WI38 (cell line): ENCODE results near the gene TPK1.

Experiments
- H3K4me3 ChIP-seq: 2 replicates; pipeline ENCODE4 v1.5.1; 2011; ENCODE audit warnings: low read depth, mild to moderate bottlenecking, control low read depth, low read length
- CTCF ChIP-seq: IDR thresholded peaks from 2 replicates; pipeline ENCODE4 v1.5.1; 2012; ENCODE audit warnings: low read depth, mild to moderate bottlenecking, control low read depth, low read length

TPK1 gene

GRCh38 chr7:144474800-144475615, 360.8 kb downstream of the TPK1 start:
- H3K4me3 ChIP-seq, result no peak overlapping the region
- no peak for TF ChIP-seq CTCF

GRCh38 chr7:144474363-144474762, 361.5 kb downstream of the TPK1 start:
- TF ChIP-seq CTCF, result no peak
- H3K4me3 ChIP-seq, result no peak overlapping the region

- no peak for TF ChIP-seq CTCF
- H3K4me3 ChIP-seq, result no peak overlapping the region
Observed at GRCh38 chr7:144473908-144474307, 361.9 kb downstream of the TPK1 start.

- TF ChIP-seq CTCF, result no peak
Observed at GRCh38 chr7:144470078-144470477, 365.8 kb downstream of the TPK1 start.

GRCh38 chr7:144468990-144469732, 366.7 kb downstream of the TPK1 start:
- H3K4me3 ChIP-seq, result no peak overlapping the region
- TF ChIP-seq CTCF, result no peak

More at GRCh38 chr7:144470078-144470477, 365.8 kb downstream of the TPK1 start:
- no peak overlapping the region for H3K4me3 ChIP-seq

GRCh38 chr7:144459635-144460034, 376.2 kb downstream of the TPK1 start:
- H3K4me3 ChIP-seq, result no peak overlapping the region
- TF ChIP-seq CTCF, result no peak

GRCh38 chr7:144455040-144455404, 380.8 kb downstream of the TPK1 start:
- no peak for TF ChIP-seq CTCF

More at GRCh38 chr7:144455040-144455404, 380.8 kb downstream of the TPK1 start:
- H3K4me3 ChIP-seq, result no peak overlapping the region
